H9 (cell line): ENCODE results near the gene PFN4. TPM values are rescaled to one million over a fixed set of nuclear protein-coding genes. Genes with fewer than 3 reads are reported as not detected.

Experiments used
- DNase-seq: peaks from one replicate; pipeline ENCODE4 v3.0.0-alpha.2; 2017
- H2AFZ ChIP-seq: one replicate; pipeline ENCODE4 v1.6.1; 2013; ENCODE audit warnings: mild to moderate bottlenecking, low read length, control low read depth, moderate library complexity
- H2AK5ac ChIP-seq: 2 replicates; pipeline ENCODE4 v1.6.1; 2013; ENCODE audit warnings: low read length, control low read depth, mixed read lengths; ENCODE audit not compliant: insufficient read length
- H2BK120ac ChIP-seq: one replicate; pipeline ENCODE4 v1.6.1; 2013; ENCODE audit warnings: low read depth, mild to moderate bottlenecking, low read length, control low read depth, inconsistent platforms; ENCODE audit not compliant: poor library complexity, severe bottlenecking
- H2BK12ac ChIP-seq: 2 replicates; pipeline ENCODE4 v1.6.1; 2013; ENCODE audit warnings: low read length, control low read depth, mixed read lengths, low read depth; ENCODE audit not compliant: insufficient read length
- H2BK15ac ChIP-seq: 2 replicates; pipeline ENCODE4 v1.6.1; 2013; ENCODE audit warnings: low read depth, low read length, control low read depth
- H2BK20ac ChIP-seq: one replicate; pipeline ENCODE4 v1.6.1; 2013; ENCODE audit warnings: low read depth, mild to moderate bottlenecking, low read length, control low read depth, inconsistent platforms; ENCODE audit not compliant: poor library complexity, severe bottlenecking
- H2BK5ac ChIP-seq: 2 replicates; pipeline ENCODE4 v1.6.1; 2013; ENCODE audit warnings: low read length, control low read depth, mixed read lengths; ENCODE audit not compliant: insufficient read length
- H3K14ac ChIP-seq: 2 replicates; pipeline ENCODE4 v1.6.1; 2013; ENCODE audit warnings: low read length, control low read depth; ENCODE audit not compliant: insufficient read depth
- H3K18ac ChIP-seq: 2 replicates; pipeline ENCODE4 v1.6.1; 2013; ENCODE audit warnings: low read depth, mild to moderate bottlenecking, mixed read lengths, low read length, control low read depth; ENCODE audit not compliant: insufficient read length
- H3K23ac ChIP-seq: 2 replicates; pipeline ENCODE4 v1.6.1; 2013; ENCODE audit warnings: low read length, control low read depth, mixed read lengths, low read depth; ENCODE audit not compliant: insufficient read length
- H3K23me2 ChIP-seq: 2 replicates; pipeline ENCODE4 v1.6.1; 2013; ENCODE audit warnings: low read depth, mild to moderate bottlenecking, mixed read lengths, low read length, control low read depth; ENCODE audit not compliant: insufficient read length, poor library complexity, severe bottlenecking
- H3K27ac ChIP-seq: 2 replicates; pipeline ENCODE4 v1.5.1; 2013; ENCODE audit warnings: low read length, control low read depth, mixed read lengths, low read depth; ENCODE audit not compliant: insufficient read length
- H3K27me3 ChIP-seq: 2 replicates; pipeline ENCODE4 v1.6.1; 2013; ENCODE audit warnings: low read length, control low read depth, inconsistent platforms; ENCODE audit not compliant: insufficient read depth
- H3K4ac ChIP-seq: 2 replicates; pipeline ENCODE4 v1.6.1; 2013; ENCODE audit warnings: low read depth, mild to moderate bottlenecking, control low read depth, inconsistent platforms, low read length, moderate library complexity
- H3K4me1 ChIP-seq: 2 replicates; pipeline ENCODE4 v1.6.1; 2013; ENCODE audit warnings: low read length, control low read depth, inconsistent platforms; ENCODE audit not compliant: insufficient read depth
- H3K4me2 ChIP-seq: 2 replicates; pipeline ENCODE4 v1.6.1; 2013; ENCODE audit warnings: low read length, control low read depth, mixed read lengths; ENCODE audit not compliant: insufficient read length, insufficient read depth
- H3K56ac ChIP-seq: 2 replicates; pipeline ENCODE4 v1.6.1; 2013; ENCODE audit warnings: low read depth, mild to moderate bottlenecking, mixed read lengths, low read length, control low read depth; ENCODE audit not compliant: insufficient read length
- H3K79me1 ChIP-seq: 2 replicates; pipeline ENCODE4 v1.6.1; 2013; ENCODE audit warnings: low read depth, mild to moderate bottlenecking, moderate library complexity, low read length, control low read depth, inconsistent platforms; ENCODE audit not compliant: insufficient read depth, poor library complexity, severe bottlenecking
- H3K79me2 ChIP-seq: 2 replicates; pipeline ENCODE4 v1.6.1; 2013; ENCODE audit warnings: low read length, control low read depth, inconsistent platforms; ENCODE audit not compliant: insufficient read depth
- H3K9ac ChIP-seq: 2 replicates; pipeline ENCODE4 v1.6.1; 2013; ENCODE audit warnings: low read length, control low read depth, mixed read lengths; ENCODE audit not compliant: insufficient read length; ENCODE audit errors: extremely low read depth
- H3K9me3 ChIP-seq: one replicate; pipeline ENCODE4 v1.6.1; 2013; ENCODE audit warnings: low read depth, low read length, inconsistent platforms; ENCODE audit not compliant: control insufficient read depth
- H3T11ph ChIP-seq: one replicate; pipeline ENCODE4 v1.6.1; 2013; ENCODE audit warnings: mild to moderate bottlenecking, low read length, control low read depth, inconsistent platforms
- H4K20me1 ChIP-seq: one replicate; pipeline ENCODE4 v1.6.1; 2013; ENCODE audit not compliant: control insufficient read depth, insufficient read length, insufficient read depth
- H4K5ac ChIP-seq: 2 replicates; pipeline ENCODE4 v1.6.1; 2013; ENCODE audit warnings: low read depth, mild to moderate bottlenecking, mixed read lengths, low read length, control low read depth; ENCODE audit not compliant: insufficient read length
- H4K8ac ChIP-seq: replicated peaks from 2 replicates; pipeline ENCODE4 v1.6.1; 2013; ENCODE audit warnings: low read length, control low read depth, mixed read lengths, low read depth; ENCODE audit not compliant: insufficient read length
- H4K91ac ChIP-seq: 2 replicates; pipeline ENCODE4 v1.6.1; 2013; ENCODE audit warnings: low read depth, mild to moderate bottlenecking, moderate library complexity, mixed read lengths, low read length, control low read depth; ENCODE audit not compliant: insufficient read length
- H3K27ac Mint-ChIP-seq, 3 experiments: 2 replicates in 2 of 3; 3 replicates in 1 of 3; pipeline ENCODE4 v1.8.0; 2020 to 2021; ENCODE audit warnings: mixed read lengths in 3 of 3, mild to moderate bottlenecking in 1 of 3, moderate library complexity in 1 of 3
- H3K27me3 Mint-ChIP-seq: 2 replicates; pipeline ENCODE4 v1.8.0; 2021; ENCODE audit warnings: low read depth, mild to moderate bottlenecking, moderate library complexity, mixed read lengths
- H3K36me3 Mint-ChIP-seq, 3 experiments: 2 replicates in 2 of 3; 3 replicates in 1 of 3; pipeline ENCODE4 v1.8.0; 2020 to 2021; ENCODE audit warnings: low read depth in 3 of 3, mixed read lengths in 3 of 3; ENCODE audit not compliant: insufficient read depth in 1 of 3
- H3K4me1 Mint-ChIP-seq, 2 experiments: 2 replicates each; pipeline ENCODE4 v1.8.0; 2020; ENCODE audit warnings: mixed read lengths in 2 of 2
- H3K4me3 Mint-ChIP-seq, 2 experiments: 2 replicates in 1 of 2; 3 replicates in 1 of 2; pipeline ENCODE4 v1.8.0; 2020 to 2021; ENCODE audit warnings: mild to moderate bottlenecking in 2 of 2, mixed read lengths in 2 of 2, moderate library complexity in 1 of 2
- H3K9me3 Mint-ChIP-seq, 2 experiments: 2 replicates in 1 of 2; 3 replicates in 1 of 2; pipeline ENCODE4 v1.8.0; 2020; ENCODE audit warnings: mild to moderate bottlenecking in 2 of 2, mixed read lengths in 2 of 2, moderate library complexity in 1 of 2
- WGBS: extraction: QIAGEN DNeasy Blood & Tissue Kit; methylation state at CpG from one replicate; pipeline ENCODE4 v1.1.7; 2013; ENCODE audit warnings: missing lambda C conversion rate, low lambda C conversion rate, mixed read lengths; ENCODE audit not compliant: insufficient read length; ENCODE audit errors: extremely low coverage; 5-methylcytosine and 5-hydroxymethylcytosine counted together
- total RNA-seq: library from RNA; stranded (reverse); gene quantifications from 2 replicates; pipeline ENCODE4 v1.2.1, GENCODE V29; 2021
- TF ChIP-seq, protein P1 (sequence below): fragments of 200-600 bp; sonication (generic); conservative IDR thresholded peaks from 3 replicates; pipeline ENCODE4 v1.8.0; 2021; ENCODE audit warnings: antibody characterized with exemption, mild to moderate bottlenecking

The PFN4 gene
- total RNA-seq, 1 experiment from 2014 or later: not detected

DNA sequence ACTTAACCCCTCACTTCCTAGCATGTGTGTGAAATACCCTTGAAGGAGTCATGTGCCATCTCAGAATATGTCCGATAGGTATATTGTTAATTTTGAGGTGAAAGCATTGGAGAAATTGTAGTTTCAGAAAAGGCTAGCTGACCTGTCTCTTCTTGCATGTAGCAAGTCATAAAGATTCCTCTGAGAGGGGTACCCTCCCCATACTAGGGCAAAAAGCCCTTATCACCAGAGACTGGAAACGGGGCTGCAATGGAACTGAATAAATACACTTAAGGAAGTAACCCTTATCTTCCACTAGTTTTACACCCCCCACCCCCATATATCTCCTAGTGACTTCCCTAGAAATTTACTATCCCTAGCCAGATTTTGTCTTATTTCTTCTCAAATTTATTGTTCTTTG is 45.3 kb downstream of the PFN4 start:
- Histone ChIP-seq H3K79me1 (no peaks in the 10 kb centered on the region), H3K23ac (no peak overlapping the region), H3K4me1 (peaks cover 3% of the 10 kb centered on the region; the same call in 1 of the 2 replicates), H4K8ac (no peak overlapping the region), H3K9me3 (no peaks in the 10 kb centered on the region), H3K18ac (no peak overlapping the region), H3K27ac (no peak overlapping the region), H3K56ac (no peak overlapping the region), H2AFZ (no peak overlapping the region), H3K79me2 (no peaks in the 10 kb centered on the region; the same call in 1 of the 2 replicates), H3K4ac (no peak overlapping the region), H2BK15ac (no peak overlapping the region), H2BK5ac (no peak overlapping the region), H2BK120ac (no peak overlapping the region), H2BK20ac (no peak overlapping the region), H2BK12ac (no peak overlapping the region), H2AK5ac (no peak overlapping the region), H3K27me3 (no peaks in the 10 kb centered on the region), H4K5ac (no peak overlapping the region), H3K9ac (peak overlapping the region; percentile 45), H3K23me2 (peaks cover 11% of the 10 kb centered on the region), H3K14ac (no peak overlapping the region), H4K91ac (no peak overlapping the region), H3K4me2 (peak overlapping the region; percentile 74), H4K20me1 (no peaks in the 10 kb centered on the region), H3T11ph (no peak overlapping the region)
- Mint-ChIP-seq H3K4me3 (peak overlapping the region; percentile 77 to 97), H3K9me3 (no peaks in the 10 kb centered on the region), H3K36me3 (peaks cover 18 to 53% (median 52%) of the 10 kb centered on the region in 3 experiments), H3K4me1 (peaks cover 17 to 21% of the 10 kb centered on the region in 2 experiments), H3K27me3 (no peaks in the 10 kb centered on the region), H3K27ac (peak overlapping the region in 2 of 3 experiments; percentile 90 to 91; a peak in 1 of 7 replicates)
- TF ChIP-seq, protein P1, sequence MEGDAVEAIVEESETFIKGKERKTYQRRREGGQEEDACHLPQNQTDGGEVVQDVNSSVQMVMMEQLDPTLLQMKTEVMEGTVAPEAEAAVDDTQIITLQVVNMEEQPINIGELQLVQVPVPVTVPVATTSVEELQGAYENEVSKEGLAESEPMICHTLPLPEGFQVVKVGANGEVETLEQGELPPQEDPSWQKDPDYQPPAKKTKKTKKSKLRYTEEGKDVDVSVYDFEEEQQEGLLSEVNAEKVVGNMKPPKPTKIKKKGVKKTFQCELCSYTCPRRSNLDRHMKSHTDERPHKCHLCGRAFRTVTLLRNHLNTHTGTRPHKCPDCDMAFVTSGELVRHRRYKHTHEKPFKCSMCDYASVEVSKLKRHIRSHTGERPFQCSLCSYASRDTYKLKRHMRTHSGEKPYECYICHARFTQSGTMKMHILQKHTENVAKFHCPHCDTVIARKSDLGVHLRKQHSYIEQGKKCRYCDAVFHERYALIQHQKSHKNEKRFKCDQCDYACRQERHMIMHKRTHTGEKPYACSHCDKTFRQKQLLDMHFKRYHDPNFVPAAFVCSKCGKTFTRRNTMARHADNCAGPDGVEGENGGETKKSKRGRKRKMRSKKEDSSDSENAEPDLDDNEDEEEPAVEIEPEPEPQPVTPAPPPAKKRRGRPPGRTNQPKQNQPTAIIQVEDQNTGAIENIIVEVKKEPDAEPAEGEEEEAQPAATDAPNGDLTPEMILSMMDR: no peak
- no peak for DNase-seq
- no CpG with 5 or more reads among the region's 2 CpGs for WGBS
